HG03139 (cell line): ENCODE data around the gene ZNF716.
"Not testable (repeated sequence)": the region's sequence is repeated elsewhere in the genome, so short reads cannot be mapped to it uniquely, and the experiment has no call there.

Source experiments
- ATAC-seq: cut with Tn5 transposase; IDR thresholded peaks from one replicate; pipeline ENCODE4 v1.9.1; 2021; ENCODE audit not compliant: unreplicated experiment

The ZNF716 gene

GRCh38 chr7:57425969-57426628 lies 23.9 kb upstream of the ZNF716 start:
- no peak for ATAC-seq

- no peak for ATAC-seq
Measured at GRCh38 chr7:57426629-57427003, 23.4 kb upstream of the ZNF716 start.

- ATAC-seq, result no peak
Measured at GRCh38 chr7:57427146-57427545, 22.8 kb upstream of the ZNF716 start.

- no peak for ATAC-seq
Measured at GRCh38 chr7:57427594-57427993, 22.4 kb upstream of the ZNF716 start.

GRCh38 chr7:57432583-57432982 lies 17.4 kb upstream of the ZNF716 start:
- no peak for ATAC-seq

GRCh38 chr7:57437581-57437980 lies 12.4 kb upstream of the ZNF716 start:
- no peak for ATAC-seq

GRCh38 chr7:57438244-57438643 lies 11.7 kb upstream of the ZNF716 start:
- ATAC-seq, result no peak

GRCh38 chr7:57443567-57443966 lies 6.4 kb upstream of the ZNF716 start:
- no peak for ATAC-seq

- not testable (repeated sequence) for ATAC-seq
Measured at GRCh38 chr7:57469186-57469828, 19.3 kb downstream of the ZNF716 start.

- not testable (repeated sequence) for ATAC-seq
Measured at GRCh38 chr7:57480304-57480703, 30.3 kb downstream of the ZNF716 start.

GRCh38 chr7:57485022-57485421 lies 35.0 kb downstream of the ZNF716 start:
- ATAC-seq, result not testable (repeated sequence)

GRCh38 chr7:57487957-57488356 lies 38.0 kb downstream of the ZNF716 start:
- ATAC-seq, result no peak

GRCh38 chr7:57495111-57495510 lies 45.1 kb downstream of the ZNF716 start:
- not testable (repeated sequence) for ATAC-seq

GRCh38 chr7:57496395-57496794 lies 46.4 kb downstream of the ZNF716 start:
- no peak for ATAC-seq

GRCh38 chr7:57505176-57505575 lies 55.2 kb downstream of the ZNF716 start:
- ATAC-seq, result no peak
